Erythroblast (primary cell): Measurements from ENCODE around the gene POU1F1.
"Not testable (repeated sequence)": the region's sequence is repeated elsewhere in the genome, so short reads cannot be mapped to it uniquely, and the experiment has no call there.

Source experiments
- DNase-seq, 2 experiments: peaks; one replicate each; lab custom pipeline; 2025; lab: John Stamatoyannopoulos, UW
- GATA1 ChIP-seq: IDR thresholded peaks from 2 replicates; pipeline ENCODE4 v1.6.1; 2011; ENCODE audit warnings: low read depth, mild to moderate bottlenecking, control low read depth, low read length, moderate library complexity
- POLR2A ChIP-seq: IDR thresholded peaks from 2 replicates; pipeline ENCODE4 v1.6.1; 2011; ENCODE audit warnings: mild to moderate bottlenecking, low read length

POU1F1 gene

GRCh38 chr3:87272718-87273341 is 3.6 kb downstream of the POU1F1 start:
- DNase-seq = no peak
- no peak for TF ChIP-seq POLR2A

GRCh38 chr3:87270908-87271700 is 5.3 kb downstream of the POU1F1 start:
- peak in 1 of 2 experiments; percentile 7 for DNase-seq
- TF ChIP-seq POLR2A (no peak), GATA1 (no peak)

- no peak for TF ChIP-seq GATA1
- TF ChIP-seq POLR2A = no peak
- DNase-seq = no peak
Measured at GRCh38 chr3:87269723-87270122, 6.7 kb downstream of the POU1F1 start.

- no peak for DNase-seq
- TF ChIP-seq GATA1 = no peak
- no peak for TF ChIP-seq POLR2A
Measured at GRCh38 chr3:87268646-87269211, 7.7 kb downstream of the POU1F1 start.

- peak in 1 of 2 experiments; percentile 7 for DNase-seq
Measured at GRCh38 chr3:87267953-87268645, 8.3 kb downstream of the POU1F1 start.

GRCh38 chr3:87261925-87262324 is 14.5 kb downstream of the POU1F1 start:
- DNase-seq = no peak
- TF ChIP-seq POLR2A (no peak), GATA1 (no peak)

More at GRCh38 chr3:87267953-87268645, 8.3 kb downstream of the POU1F1 start:
- no peak for TF ChIP-seq POLR2A
- no peak for TF ChIP-seq GATA1

- DNase-seq = peak; percentile 53 to 71
- TF ChIP-seq POLR2A (no peak), GATA1 (no peak)
Measured at GRCh38 chr3:87260270-87260669, 16.1 kb downstream of the POU1F1 start.

GRCh38 chr3:87250009-87250408 is 26.4 kb downstream of the POU1F1 start:
- no peak for DNase-seq
- TF ChIP-seq POLR2A (no peak), GATA1 (no peak)

GRCh38 chr3:87248831-87249230 is 27.6 kb downstream of the POU1F1 start:
- TF ChIP-seq GATA1 = no peak
- TF ChIP-seq POLR2A = no peak
- DNase-seq = no peak

GRCh38 chr3:87248231-87248630 is 28.2 kb downstream of the POU1F1 start:
- DNase-seq = not testable (repeated sequence)

- no peak for TF ChIP-seq GATA1
- no peak for TF ChIP-seq POLR2A
- no peak for DNase-seq
Measured at GRCh38 chr3:87247430-87247773, 29.0 kb downstream of the POU1F1 start.

GRCh38 chr3:87246662-87247429 is 29.5 kb downstream of the POU1F1 start:
- no peak for TF ChIP-seq GATA1
- no peak for TF ChIP-seq POLR2A
- no peak for DNase-seq

- TF ChIP-seq POLR2A = no peak
- no peak for TF ChIP-seq GATA1
- DNase-seq = no peak
Measured at GRCh38 chr3:87236093-87236492, 40.3 kb downstream of the POU1F1 start.
